HG02852 (cell line): ENCODE results near the gene INSRR.

Experiments used
- ATAC-seq: cut with Tn5 transposase; IDR thresholded peaks from one replicate; pipeline ENCODE4 v1.9.1; 2021; ENCODE audit warnings: mild to moderate bottlenecking, moderate library complexity; ENCODE audit not compliant: unreplicated experiment

The INSRR gene

DNA sequence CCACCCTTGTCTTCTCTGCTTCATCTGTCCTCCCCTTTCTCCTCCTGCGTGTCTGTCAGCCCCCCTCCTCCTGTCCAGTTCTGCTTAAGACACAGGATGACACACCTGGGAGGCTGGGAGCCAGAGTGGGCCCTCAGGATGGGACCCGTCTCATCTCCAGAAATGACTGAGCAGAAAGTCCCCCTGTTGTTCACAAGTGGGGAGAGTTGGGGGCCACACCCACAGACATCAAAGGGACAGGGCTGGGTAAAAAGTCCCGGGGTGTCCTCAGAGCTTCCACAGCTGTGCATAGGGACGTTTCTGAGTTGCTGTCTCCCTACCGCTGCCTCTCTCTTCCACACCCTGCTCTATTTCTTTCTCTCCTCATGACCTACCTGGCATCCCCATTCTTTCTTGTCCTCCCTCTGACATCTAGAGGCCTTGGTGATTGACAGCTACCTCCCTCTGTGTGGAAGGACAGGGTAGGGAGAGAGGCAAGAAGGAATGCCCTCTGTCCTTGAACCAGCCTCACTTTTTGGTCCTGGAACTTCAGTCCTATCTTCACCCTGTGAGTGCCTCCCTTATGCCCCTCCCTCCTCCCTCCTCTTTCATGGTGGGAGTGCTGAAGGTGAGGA, 22.8 kb downstream of the INSRR start:
- ATAC-seq, result peak; percentile 79

GRCh38 chr1:156834322-156834721, 24.6 kb downstream of the INSRR start:
- ATAC-seq, result no peak

DNA sequence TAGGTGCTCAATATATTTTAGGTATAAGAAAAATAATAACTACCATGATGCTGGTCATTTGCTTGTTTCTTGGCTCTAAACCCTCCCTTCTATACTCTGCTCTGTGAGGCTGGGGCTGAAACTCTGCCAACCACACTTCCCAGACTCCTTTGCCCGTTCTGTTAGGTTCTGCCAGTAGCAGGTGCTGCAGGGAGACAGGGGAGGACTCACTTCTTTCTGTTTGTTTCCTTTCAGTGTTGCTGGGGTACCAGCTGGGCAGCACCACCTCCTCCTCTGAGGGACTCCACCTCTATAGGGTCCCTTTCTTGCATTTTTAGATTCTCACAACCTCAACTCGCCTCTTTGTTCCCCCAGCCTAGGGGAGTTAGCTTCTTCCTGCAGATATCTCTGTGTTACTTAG, 25.3 kb downstream of the INSRR start:
- ATAC-seq, result no peak

DNA sequence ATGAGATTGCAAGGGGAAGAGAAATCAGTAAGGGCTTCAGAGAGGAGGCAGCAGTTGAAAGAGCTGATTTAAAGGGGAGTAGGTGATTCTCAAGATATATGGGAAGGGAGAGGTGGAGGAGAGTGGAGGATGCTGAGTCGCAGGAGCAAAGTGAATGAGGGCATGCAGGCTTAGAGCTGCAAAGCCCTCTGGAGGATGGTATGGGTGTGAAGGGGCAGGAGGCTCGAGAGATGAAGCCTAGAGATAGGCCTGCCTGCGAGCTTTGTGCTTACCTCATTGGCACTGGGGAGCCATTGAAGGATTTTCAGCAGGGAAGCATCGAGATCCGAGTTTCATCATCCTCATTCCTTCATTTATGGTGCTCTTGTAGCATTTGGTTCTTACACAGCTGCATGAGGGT, 26.5 kb downstream of the INSRR start:
- no peak for ATAC-seq

DNA sequence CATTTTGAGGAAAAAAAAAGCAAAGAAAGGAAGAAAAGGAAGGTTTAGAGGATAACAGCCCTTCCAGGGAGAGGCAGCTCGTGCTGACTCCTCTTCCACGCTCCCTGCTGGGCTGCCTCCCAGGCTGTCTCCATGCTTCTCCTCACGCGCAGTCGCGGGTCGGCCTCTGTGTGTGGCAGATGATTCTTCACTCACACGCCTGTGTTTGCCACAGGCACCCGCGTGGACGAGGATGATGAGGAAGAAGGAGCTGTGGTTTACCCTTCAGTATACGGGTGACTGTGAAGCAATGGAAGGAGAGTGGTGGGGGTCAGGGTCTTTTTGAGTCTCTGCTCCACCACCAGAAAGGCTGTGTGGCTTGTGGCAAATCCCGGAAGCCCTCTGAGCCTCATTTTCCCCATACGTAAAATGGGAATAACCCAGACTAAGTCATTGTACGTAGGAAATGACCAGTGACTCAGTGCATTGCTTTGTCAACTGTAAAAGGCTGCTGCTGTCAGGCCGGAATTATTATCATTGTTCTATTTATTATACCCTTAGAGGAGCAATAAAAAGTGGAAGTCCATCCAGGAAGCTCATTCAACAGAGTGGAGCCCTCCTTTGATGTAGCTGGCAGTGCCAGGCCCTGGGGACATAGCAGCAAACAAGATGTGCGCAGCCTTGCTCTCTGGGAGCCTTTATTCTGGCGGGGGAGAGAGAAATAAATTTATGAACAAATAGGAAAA, 30.4 kb downstream of the INSRR start:
- ATAC-seq, result no peak

DNA sequence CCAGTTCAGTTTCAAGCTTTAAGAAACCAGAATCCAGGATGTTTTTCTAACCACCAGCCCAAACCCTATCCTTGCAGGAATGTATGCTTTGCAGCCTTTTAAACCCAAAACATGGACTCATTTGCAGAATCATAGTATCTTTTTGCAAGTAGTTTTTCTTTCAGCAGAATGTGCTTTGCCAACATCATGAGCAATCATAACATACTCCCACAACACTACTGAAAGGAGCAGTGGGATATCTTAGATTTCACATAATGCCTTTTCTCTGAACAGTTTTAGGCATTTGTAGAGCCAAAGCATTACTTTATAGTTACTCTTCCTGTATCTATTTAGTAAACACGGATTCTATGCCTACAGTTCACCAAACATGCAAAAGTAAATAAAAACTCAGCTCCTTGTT, 32.3 kb downstream of the INSRR start:
- ATAC-seq, result no peak

GRCh38 chr1:156823210-156823790, 35.6 kb downstream of the INSRR start:
- no peak for ATAC-seq

DNA sequence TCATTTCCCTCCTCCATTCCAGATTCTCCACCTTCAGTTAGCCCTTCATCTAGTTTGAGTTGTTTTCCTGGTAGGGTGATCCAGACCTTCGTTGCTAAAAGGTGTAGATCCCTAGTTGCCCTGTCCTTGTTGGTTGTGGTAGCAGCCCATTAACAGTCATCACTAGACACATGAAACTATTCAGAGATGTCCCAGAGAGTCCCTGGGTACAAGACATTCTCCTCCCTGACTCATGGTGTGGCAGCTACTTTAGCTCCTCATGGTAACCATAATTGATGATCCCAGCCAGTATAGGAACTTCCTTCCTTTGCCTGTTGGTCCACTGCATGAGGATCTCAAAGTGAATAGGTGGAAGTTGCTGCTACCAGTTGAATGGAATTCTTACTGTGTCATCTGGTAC, 36.2 kb downstream of the INSRR start:
- ATAC-seq, result no peak

DNA sequence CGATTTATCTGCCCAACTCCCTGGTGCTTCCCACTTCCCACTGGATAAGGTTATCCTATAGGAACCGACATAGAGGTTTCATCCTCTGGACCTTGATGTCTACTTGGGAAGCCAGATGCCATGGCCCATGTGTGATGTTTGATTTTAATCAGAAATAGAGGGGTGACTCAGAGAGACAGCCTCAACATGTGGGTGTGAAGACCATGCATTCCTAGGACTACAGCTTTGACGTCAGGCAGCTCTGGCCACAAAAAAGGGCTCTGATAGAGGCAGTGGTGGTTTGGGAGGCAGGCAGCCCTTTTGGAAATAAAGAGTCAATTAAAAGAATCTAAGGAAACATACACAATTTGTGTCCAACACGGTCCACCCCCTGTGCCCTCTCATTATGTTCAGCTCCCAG, 37.1 kb downstream of the INSRR start:
- no peak for ATAC-seq

- peak; percentile 64 for ATAC-seq
Measured at GRCh38 chr1:156816561-156817328, 42.2 kb downstream of the INSRR start, which contains the start of gene SH2D2A. Gene SH2D2A, minus strand, starts transcription at chr1:156816848. Its CDS starts 140 bp downstream, at chr1:156816708.

DNA sequence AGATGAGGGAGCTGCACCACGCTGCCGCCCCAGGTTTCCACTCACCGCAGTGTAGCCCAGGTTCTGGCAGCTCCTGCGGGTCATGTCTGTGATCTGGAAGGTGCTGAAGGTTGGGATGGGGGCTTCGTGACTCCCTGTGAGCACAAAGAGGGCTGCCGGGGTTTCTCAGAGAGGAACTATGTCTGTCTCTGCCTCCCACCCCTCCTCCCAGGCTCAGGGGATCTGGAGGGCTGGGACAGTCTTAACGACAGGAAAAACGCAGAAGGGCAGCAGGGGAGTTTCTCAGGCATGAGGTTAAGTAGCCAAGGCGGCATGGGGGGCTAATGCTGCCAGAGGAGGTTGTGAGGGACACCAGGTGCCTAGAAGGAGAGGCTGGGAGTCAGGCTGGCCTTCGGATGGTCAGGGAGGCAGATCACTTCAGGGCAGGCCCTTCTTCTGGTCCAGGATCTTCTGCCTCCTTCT, 42.9 kb downstream of the INSRR start:
- ATAC-seq, result no peak

GRCh38 chr1:156815307-156815826, 43.5 kb downstream of the INSRR start:
- no peak for ATAC-seq

- ATAC-seq, result no peak
Measured at GRCh38 chr1:156814571-156815260, 44.2 kb downstream of the INSRR start.

- ATAC-seq, result no peak
Measured at GRCh38 chr1:156813750-156814570, 45.0 kb downstream of the INSRR start.

DNA sequence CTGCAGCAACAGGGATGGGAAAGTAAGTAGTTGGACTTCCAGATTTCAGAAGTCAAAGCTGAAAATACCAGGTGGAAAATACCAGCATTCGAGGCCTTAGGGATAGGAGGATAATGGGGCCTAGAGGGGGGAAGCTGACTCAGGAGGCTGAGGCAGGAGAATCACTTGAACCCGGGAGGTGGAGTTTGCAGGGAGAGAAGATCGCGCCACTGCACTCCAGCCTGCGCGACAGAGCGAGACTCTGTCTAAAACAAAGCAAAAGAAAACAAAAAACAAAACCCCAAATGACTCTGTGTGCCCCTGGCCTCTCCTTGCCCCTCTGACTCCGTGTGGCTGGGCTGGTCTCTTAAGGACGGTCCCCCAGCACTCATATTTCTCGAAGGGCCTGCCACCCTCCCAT, 45.6 kb downstream of the INSRR start:
- no peak for ATAC-seq

DNA sequence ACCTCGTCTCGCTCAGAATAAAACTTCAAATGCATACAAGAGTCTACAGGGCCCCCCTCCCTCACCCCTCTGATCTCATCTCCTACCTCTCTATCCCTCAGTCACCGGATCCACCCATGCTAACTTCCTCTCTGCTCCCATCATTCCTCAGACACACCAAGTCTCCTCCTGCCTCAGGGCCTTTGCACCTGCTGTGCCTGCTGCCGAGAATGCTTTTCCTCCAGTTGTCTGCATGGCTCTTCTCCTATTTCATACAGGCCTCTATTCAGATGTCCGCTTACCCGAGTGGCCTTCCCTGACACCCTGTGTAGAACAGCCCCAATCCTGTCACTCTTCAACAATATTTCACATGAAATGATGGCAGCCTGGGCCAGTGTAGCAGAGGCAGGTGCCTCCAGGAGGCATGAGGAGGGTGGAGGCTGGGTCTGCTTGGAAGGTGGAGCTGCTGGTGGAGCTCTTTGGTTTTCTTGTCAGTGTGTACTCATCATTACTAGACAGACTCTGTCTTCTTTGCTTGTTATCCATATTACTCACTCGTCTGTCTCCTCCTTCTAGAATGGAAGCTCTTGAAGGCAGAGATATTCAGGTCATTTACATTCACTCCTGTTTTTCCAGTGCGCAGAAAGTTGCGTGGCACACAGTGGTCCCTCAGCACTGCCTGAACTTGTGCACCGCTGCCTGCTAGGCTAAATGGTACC, 46.5 kb downstream of the INSRR start:
- no peak for ATAC-seq

DNA sequence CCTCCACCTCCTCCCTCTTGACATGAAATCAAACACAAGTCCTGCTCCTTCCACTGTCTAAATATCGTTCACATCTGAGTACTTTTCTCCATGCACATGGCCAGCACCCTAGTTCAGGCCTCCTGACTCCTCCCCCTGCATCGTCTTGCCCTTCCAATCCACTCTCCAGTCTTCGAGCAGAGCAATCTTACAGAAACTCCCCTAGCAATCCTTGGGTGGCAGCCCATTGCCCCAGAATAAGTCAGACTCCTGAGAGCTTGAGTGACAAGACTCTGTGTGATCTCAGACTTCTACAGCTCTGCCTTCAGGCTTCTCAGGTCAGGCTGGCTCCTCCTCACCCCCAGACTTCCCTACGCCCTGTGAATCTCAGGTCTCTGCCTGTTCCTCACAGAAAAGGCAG, 47.7 kb downstream of the INSRR start:
- ATAC-seq, result no peak

GRCh38 chr1:156809711-156810366, 49.1 kb downstream of the INSRR start:
- ATAC-seq, result no peak

GRCh38 chr1:156809281-156809680, 49.6 kb downstream of the INSRR start:
- ATAC-seq, result no peak
